HG03378 (cell line): ENCODE data around the gene DPYD.

Source experiments
- ATAC-seq: cut with Tn5 transposase; IDR thresholded peaks from one replicate; pipeline ENCODE4 v1.9.1; 2021; ENCODE audit warnings: mild to moderate bottlenecking, moderate library complexity; ENCODE audit not compliant: unreplicated experiment

The DPYD gene

DNA sequence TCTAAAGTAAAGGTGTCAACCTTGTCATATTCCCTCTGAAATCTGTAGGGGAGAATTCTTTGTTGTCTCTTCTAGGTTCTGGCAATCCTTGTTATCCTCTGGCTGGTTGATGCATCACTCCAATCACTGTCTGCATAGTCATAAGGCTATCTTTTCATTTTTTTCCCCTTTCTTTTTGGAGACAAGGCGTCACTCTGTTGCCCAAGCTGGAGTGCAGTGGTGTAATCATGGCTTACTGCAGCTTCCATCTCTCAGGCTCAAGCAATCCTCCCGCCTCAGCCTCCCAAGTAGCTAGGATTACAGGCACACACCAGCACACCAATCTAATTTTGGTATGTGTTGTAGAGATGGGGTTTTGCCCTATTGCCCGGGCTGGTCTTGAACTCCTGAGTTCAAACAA lies 12.9 kb downstream of the DPYD start:
- ATAC-seq = no peak

- no peak for ATAC-seq
These were observed 14.1 kb downstream of the DPYD start for GRCh38 chr1:97906567-97907241.

DNA sequence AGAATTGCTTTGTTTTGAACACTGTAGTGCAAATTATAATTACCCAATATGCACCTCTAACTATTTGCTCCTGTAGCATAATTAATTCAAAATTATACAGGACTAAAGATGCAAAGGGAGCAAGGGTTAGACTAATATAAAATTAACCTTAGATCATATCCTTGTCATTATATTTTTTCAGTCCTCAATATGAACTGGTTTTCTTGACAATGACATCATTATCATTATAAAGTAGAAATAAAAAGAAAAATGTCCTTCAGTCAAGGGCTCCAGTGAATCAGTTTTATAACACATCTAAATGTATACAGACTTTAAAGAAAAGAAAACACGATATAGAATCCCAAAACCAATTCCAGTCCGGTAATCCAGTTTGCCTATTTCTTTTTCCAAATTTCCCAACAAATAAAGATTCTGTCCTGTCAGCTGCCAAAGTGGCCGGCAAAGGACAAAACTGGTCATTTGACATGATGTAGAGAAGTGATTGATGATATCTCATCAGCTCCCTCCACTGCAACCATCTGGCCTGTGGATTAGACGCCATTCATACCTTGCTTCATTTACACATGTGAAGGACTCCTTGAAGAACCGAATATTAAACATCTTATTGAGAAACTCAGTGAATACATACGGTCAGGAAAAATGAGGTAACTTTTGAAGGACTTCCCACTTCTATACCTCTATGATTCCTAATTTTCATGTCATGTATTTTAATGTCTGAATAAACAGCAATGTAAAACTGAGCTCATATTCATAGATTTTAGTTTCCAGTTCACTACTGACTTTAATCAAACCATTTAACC lies 15.5 kb downstream of the DPYD start:
- ATAC-seq = no peak

DNA sequence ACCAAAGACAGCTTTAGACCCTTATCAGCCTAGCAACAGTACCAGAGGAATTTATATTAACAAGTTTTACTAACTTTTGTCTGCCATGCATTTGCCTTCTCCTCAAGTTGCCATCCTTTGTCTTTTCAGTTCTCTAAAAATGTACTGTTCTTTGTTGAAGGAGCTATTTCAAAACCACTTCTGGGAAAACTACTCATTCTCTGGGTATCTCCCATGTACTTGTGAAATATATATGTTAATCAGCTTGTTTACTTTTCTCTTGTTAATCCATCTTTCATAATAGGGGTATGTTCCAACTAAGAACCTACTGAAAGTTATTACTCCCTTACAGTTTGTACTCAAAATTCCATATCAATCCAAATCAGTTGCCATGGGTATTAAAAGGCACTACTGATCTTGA lies 16.3 kb downstream of the DPYD start:
- no peak for ATAC-seq

DNA sequence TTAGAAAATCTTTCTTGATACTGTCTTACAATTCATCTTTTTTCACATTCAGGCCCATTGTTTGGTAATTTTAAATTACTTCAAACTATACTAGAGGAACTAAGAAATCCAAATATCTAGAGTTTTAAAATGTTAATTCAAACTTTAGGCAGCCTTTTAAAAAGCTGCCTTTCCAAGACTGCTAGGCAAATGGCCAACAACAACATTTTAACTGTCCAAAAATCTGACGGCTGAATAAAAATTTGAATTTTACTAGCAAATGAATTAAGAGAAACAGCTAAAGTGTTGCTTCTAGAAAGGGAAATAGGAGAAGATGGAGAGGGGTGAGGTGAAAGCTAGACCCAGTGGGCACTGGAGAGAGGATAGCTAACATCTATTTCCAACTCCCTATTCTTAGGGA lies 17.2 kb downstream of the DPYD start:
- no peak for ATAC-seq

- no peak for ATAC-seq
These were observed 18.8 kb downstream of the DPYD start for GRCh38 chr1:97902067-97902466.

DNA sequence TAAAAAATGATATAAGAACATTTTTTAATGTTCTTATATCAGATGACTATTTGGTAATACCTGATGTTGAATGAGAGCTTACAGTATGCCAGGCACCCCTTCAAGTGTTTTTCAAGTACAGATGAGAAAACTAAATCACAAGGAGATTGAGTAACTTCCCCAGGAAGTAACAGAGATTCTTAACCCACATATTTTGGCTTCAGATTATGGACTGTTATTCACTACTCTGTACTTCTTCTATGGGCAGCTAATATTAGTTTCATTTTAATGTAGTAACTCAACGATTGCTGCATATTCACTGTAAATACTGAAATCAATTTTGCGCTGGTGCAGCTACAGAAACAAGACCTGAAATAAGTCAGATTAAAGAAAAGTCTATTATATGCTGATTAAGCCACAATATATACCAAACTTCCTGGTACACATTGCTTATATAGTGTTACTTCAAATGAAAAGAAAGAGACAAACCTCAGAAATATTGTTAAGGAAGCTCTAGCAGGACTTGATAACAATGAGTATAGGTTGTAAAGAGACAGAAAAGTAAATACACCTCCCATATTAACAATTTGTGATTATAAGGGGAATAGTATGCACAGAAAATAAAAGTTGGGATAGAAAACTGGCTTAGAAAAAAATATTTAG lies 19.7 kb downstream of the DPYD start:
- no peak for ATAC-seq

GRCh38 chr1:97898948-97899347 lies 21.9 kb downstream of the DPYD start:
- no peak for ATAC-seq

DNA sequence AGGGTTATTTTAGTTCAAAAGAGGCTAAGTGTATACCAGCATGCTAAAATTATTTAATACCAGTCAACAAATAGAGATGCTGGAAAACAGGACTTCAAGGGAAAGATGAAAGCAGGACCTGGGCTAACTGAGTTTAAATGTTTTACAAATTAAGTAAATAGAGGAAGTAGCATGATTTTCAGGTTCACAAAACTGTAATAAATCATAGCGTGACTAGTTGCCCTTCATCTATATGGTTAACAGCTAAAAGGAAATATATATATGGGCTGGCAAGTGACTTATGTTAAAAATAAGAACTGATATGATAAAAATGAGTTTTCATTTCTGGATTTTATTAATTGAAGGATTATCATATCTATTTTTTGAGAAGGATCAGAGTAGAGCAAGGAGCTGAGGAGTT lies 25.6 kb downstream of the DPYD start:
- ATAC-seq = no peak

DNA sequence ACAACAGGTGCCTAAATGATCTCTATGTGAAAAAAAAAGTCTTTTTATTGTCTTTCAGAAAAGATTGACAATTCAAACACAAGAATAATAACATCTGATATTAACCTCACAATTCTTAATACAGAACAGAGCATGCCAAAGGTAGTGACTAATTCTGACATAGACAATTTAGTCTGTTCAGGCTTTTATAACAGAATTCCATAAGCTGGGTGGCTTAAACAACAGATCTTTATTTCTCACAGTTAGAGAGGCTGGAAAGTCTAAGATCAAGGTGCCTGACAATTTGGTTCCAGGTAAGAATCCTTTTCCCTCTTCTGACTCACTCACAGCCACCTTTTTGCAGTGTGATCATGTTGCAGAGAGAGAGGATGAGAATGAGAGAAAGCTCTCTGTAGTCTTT lies 27.0 kb downstream of the DPYD start:
- no peak for ATAC-seq

DNA sequence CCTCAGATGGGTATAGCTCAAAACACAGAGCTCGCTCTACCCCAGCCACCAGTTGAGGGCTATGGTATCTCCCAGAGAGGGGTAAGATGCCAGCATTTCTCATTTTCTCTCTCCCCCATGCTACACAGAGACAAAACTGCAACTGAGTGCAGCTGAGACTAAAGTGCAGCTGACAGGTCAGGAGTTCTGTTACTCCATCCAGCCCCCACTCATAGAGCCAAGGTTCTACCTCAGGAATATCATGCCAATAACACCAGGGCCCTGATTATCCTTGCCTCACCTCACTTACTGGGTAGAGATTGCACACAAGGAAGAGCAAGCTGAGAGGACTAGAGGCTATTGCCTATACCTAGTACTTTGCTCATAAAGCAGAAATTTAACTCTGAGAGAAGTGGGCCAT lies 34.6 kb downstream of the DPYD start:
- no peak for ATAC-seq

DNA sequence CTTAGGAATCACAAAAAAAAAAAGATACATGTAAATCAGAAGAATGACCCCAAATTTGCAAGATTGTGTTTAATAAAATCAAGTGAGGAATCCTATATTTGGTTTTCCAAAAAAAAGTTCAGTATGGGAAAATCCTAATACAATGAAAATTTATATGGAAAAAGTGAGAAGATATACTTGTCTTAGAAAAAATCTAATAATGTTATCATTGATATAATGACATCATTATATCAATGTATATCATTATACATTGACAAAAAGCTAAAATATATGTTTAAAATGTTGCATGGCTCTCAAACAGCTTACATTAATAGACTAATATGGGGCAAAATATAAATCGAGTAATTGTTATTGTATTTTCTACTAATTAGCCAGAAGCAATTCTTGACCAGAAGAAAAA lies 37.0 kb downstream of the DPYD start:
- no peak for ATAC-seq

DNA sequence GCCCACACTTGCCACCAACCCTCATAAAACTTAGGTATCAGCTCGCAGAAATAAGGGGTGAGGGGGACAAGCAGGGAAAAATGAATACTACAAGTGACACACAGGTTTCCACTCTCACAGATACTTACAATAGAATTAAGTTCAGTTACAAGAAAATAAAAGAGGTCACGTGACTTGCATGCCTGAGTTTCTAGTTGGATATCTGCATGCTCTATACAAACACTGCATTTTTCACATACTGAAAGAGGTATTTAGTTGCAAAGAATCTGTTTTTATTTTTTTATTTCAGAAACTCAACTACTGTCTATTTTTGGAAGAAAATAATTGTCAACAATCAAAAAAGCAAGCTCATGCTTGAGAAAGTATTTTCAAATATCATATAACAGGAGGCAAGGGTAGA lies 43.5 kb downstream of the DPYD start:
- ATAC-seq = no peak

GRCh38 chr1:97875996-97876395 lies 44.8 kb downstream of the DPYD start:
- ATAC-seq = no peak

- no peak for ATAC-seq
These were observed 50.2 kb downstream of the DPYD start for GRCh38 chr1:97870589-97870988.

DNA sequence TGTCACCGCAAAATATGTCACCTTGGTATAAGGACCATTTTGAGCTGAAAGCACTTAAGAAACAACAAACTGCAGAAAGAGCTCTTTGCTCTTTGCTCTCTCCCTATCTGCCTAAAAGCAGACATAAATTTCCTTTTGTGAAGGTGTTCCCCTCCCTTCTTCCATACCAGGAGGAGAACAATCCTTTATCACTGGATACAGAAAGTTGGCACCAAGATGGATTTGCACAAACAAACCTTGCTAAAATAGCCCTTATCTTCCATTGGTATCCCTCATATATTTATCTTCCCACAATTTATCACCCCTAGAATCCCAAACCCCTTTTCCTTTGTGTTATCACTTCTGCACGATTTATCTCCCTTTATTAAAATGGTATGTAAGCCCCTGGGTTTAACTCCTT lies 51.4 kb downstream of the DPYD start:
- no peak for ATAC-seq

GRCh38 chr1:97867127-97867526 lies 53.7 kb downstream of the DPYD start:
- no peak for ATAC-seq

- ATAC-seq = peak; percentile 64
These were observed 56.2 kb downstream of the DPYD start for GRCh38 chr1:97864615-97865014.

- ATAC-seq = no peak
These were observed 67.6 kb downstream of the DPYD start for GRCh38 chr1:97853221-97853620.

DNA sequence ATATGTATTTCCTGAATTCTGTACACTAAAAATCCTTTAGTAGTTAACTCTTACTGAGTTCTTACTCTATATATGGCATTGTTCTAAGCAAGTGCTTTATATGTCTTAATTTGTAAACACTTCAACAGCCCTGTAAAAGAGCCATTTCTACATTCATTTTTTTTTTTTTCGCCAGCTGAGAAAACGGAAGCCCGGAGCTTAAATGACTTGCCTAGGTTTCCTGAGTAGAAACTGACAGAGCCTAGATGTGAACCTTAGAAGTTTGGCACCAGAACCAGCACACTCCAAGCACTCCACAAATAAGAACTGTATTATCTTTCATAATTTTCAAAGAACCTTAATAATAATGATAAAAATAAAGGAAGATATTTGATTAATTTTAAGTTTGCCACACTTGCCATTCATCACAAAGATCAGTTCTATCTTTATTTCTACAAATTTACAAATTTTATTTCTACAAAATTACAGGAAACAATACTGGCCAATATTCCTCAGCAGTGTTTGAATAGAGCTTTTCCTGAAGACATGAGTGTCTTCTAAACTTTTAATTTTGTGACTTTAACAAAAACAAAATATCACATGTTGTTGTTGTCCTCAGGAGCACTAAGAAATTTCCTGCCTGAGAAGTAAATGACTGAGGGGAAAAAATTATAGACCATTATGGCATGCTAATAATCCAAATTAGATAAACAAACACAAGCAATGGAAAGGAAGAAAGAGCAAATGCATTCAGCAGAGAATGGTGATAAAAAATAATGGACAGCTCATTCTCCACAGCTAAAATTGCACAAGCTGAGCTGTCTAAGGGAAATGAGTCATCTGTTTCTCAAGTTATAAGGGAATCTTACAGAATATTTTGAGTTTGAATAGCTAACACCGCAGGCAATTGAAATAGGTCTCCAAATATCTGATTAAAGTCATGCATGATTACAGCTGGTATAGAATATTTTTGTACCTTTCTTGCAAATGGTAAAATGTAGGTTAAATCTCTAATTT lies 71.2 kb downstream of the DPYD start:
- no peak for ATAC-seq

GRCh38 chr1:97845805-97846204 lies 75.0 kb downstream of the DPYD start:
- no peak for ATAC-seq
